ENCODE measurements around the gene TMEM51.

Gene TMEM51

GRCh38 chr1:15262706-15263105 is 109.2 kb downstream of the TMEM51 start:
- no peak for DNase-seq (ENCODE audit: extremely low read depth in 1 of 2, low read depth in 1 of 2)

- DNase-seq (ENCODE audit: extremely low read depth in 1 of 2, low read depth in 1 of 2), result no peak
Measured at GRCh38 chr1:15264769-15265168, 111.2 kb downstream of the TMEM51 start.
